PC-9 (cell line): ENCODE data around the gene C1orf21. TPM values are rescaled to one million over a fixed set of nuclear protein-coding genes. Genes with fewer than 3 reads are reported as not detected.

Experiments used
- BruUV-seq: library from RNA; stranded (reverse); fragments of 400-500 nt; replicated peaks from 2 replicates; lab custom pipeline; 2021; lab: Mats Ljungman, UMichigan
- CTCF ChIA-PET: fragments of 300-600 bp; sonication (Branson Sonifier 250); formaldehyde crosslinking; loops from one replicate; lab custom pipeline; 2022; ENCODE audit warnings: antibody characterized with exemption; lab: Charles Lee
- POLR2A ChIA-PET: fragments of 300-600 bp; sonication (Branson Sonifier 250); formaldehyde crosslinking; loops from one replicate; lab custom pipeline; 2022; ENCODE audit warnings: antibody characterized with exemption; ENCODE audit not compliant: unreplicated experiment; lab: Charles Lee
- DNase-seq, 2 experiments: peaks; one replicate each; pipeline versions ENCODE4 v3.0.0 to v3.0.0-alpha.2; 2015 to 2022; ENCODE audit warnings: mixed read lengths in 1 of 2
- H2AFZ ChIP-seq: fragments of 200-600 bp; sonication (generic); 2 replicates; pipeline ENCODE4 v1.8.1; 2017; ENCODE audit warnings: antibody characterized with exemption
- H3F3A ChIP-seq: fragments of 200-600 bp; sonication (generic); 2 replicates; pipeline ENCODE4 v1.8.1; 2017; ENCODE audit warnings: antibody characterized with exemption, mild to moderate bottlenecking, low read depth; ENCODE audit not compliant: insufficient read depth
- H3K27ac ChIP-seq: fragments of 200-600 bp; sonication (generic); 2 replicates; pipeline ENCODE4 v1.6.1; 2016; ENCODE audit warnings: mixed run types
- H3K27me3 ChIP-seq: fragments of 200-600 bp; sonication (generic); 2 replicates; pipeline ENCODE4 v1.6.1; 2016; ENCODE audit warnings: low read depth, mixed run types; ENCODE audit not compliant: insufficient read depth
- H3K36me3 ChIP-seq: fragments of 200-600 bp; sonication (generic); 2 replicates; pipeline ENCODE4 v1.6.1; 2016; ENCODE audit warnings: low read depth, mixed run types
- H3K4me1 ChIP-seq: fragments of 200-600 bp; sonication (generic); replicated peaks from 2 replicates; pipeline ENCODE4 v1.6.1; 2016; ENCODE audit warnings: mixed run types; ENCODE audit not compliant: insufficient read depth
- H3K4me2 ChIP-seq: fragments of 200-600 bp; sonication (generic); 2 replicates; pipeline ENCODE4 v1.6.1; 2017; ENCODE audit warnings: mixed run types
- H3K4me3 ChIP-seq: fragments of 200-600 bp; sonication (generic); 2 replicates; pipeline ENCODE4 v1.6.1; 2016; ENCODE audit warnings: mixed run types
- H3K79me2 ChIP-seq: fragments of 200-600 bp; sonication (generic); 2 replicates; pipeline ENCODE4 v1.6.1; 2017; ENCODE audit warnings: low read depth, mixed run types
- H3K9me2 ChIP-seq: fragments of 200-600 bp; sonication (generic); 2 replicates; pipeline ENCODE4 v1.8.1; 2017; ENCODE audit warnings: mild to moderate bottlenecking; ENCODE audit not compliant: insufficient read depth
- H3K9me3 ChIP-seq: fragments of 200-600 bp; sonication (generic); 2 replicates; pipeline ENCODE4 v1.8.1; 2016; ENCODE audit warnings: low read depth; ENCODE audit not compliant: insufficient read depth
- H4K20me1 ChIP-seq: fragments of 200-600 bp; sonication (generic); 2 replicates; pipeline ENCODE4 v1.8.1; 2017; ENCODE audit not compliant: insufficient read depth
- CTCF ChIP-seq: fragments of 200-600 bp; sonication (generic); conservative IDR thresholded peaks from 2 replicates; pipeline ENCODE4 v1.6.1; 2017; ENCODE audit warnings: mixed run types, antibody characterized with exemption, mild to moderate bottlenecking, moderate library complexity
- EZH2 ChIP-seq: fragments of 200-600 bp; sonication (generic); IDR thresholded peaks from 2 replicates; pipeline ENCODE4 v1.8.0; 2017; ENCODE audit warnings: antibody characterized with exemption, low read depth
- intact Hi-C: fragments of 100-400 bp; cut with micrococcal nuclease; formaldehyde crosslinking; loops from one replicate; pipeline ENCODE4 v1.10.0; 2022; ENCODE audit not compliant: unreplicated experiment
- total RNA-seq: library from RNA; stranded (reverse); gene quantifications from 2 replicates; pipeline ENCODE4 v1.2.3, GENCODE V29; 2021

C1orf21 gene
- total RNA-seq, 1 experiment from 2014 or later, result 13.8 TPM

GRCh38 chr1:184479435-184480167 lies 92.8 kb downstream of the C1orf21 start:
- H3K9me3 ChIP-seq, result no peaks in the 10 kb centered on the region
- no peaks in the 10 kb centered on the region for H3K36me3 ChIP-seq
- no peak overlapping the region for H2AFZ ChIP-seq
- H3K4me2 ChIP-seq, result no peak overlapping the region
- intact Hi-C loops, result loop anchor here (5.0 kb wide), 1 partner anchor 92 kb away; the partner anchor contains the start of gene C1orf21
- no peaks in the 10 kb centered on the region for H4K20me1 ChIP-seq
- BruUV-seq, result no TSS peak
- TF ChIP-seq EZH2 (no peak), CTCF (no peak)
- H3K27ac ChIP-seq, result no peak overlapping the region
- no peak overlapping the region for H3K4me3 ChIP-seq
- peaks cover 7% of the 10 kb centered on the region; the same call in 1 of the 2 replicates for H3F3A ChIP-seq
- POLR2A ChIA-PET, result no interaction called here
- DNase-seq, result no peak
- H3K4me1 ChIP-seq, result peaks cover 23% of the 10 kb centered on the region
- H3K27me3 ChIP-seq, result no peaks in the 10 kb centered on the region
- no peaks in the 10 kb centered on the region for H3K79me2 ChIP-seq
- H3K9me2 ChIP-seq, result no peaks in the 10 kb centered on the region; the same call in 1 of the 2 replicates
- CTCF ChIA-PET, result interaction anchor here (0.6 kb wide), 1 partner anchor 1159 kb away, joined by 6 read pairs; no protein-coding TSS in a partner anchor

GRCh38 chr1:184480736-184481135 lies 93.9 kb downstream of the C1orf21 start:
- Histone ChIP-seq H4K20me1 (no peaks in the 10 kb centered on the region), H3K9me2 (no peaks in the 10 kb centered on the region), H3K27me3 (no peaks in the 10 kb centered on the region), H3K36me3 (no peaks in the 10 kb centered on the region), H2AFZ (no peak overlapping the region), H3K79me2 (no peaks in the 10 kb centered on the region), H3K4me1 (peaks cover 28% of the 10 kb centered on the region), H3K27ac (no peak overlapping the region), H3K4me2 (no peak overlapping the region), H3K9me3 (no peaks in the 10 kb centered on the region), H3K4me3 (no peak overlapping the region), H3F3A (peaks cover 7% of the 10 kb centered on the region; the same call in 1 of the 2 replicates)
- no peak for DNase-seq
- no TSS peak for BruUV-seq
- intact Hi-C loops, result loop anchor here (5.0 kb wide), 1 partner anchor 93 kb away; the partner anchor contains the start of gene C1orf21
- POLR2A ChIA-PET, result no interaction called here
- CTCF ChIA-PET, result no interaction called here
- TF ChIP-seq CTCF (no peak), EZH2 (no peak)

GRCh38 chr1:184482136-184482535 lies 95.3 kb downstream of the C1orf21 start:
- H4K20me1 ChIP-seq, result no peaks in the 10 kb centered on the region
- CTCF ChIA-PET, result interaction anchor here (0.6 kb wide), 1 partner anchor 12 kb away, joined by 5 read pairs; no protein-coding TSS in a partner anchor
- H3K36me3 ChIP-seq, result no peaks in the 10 kb centered on the region
- DNase-seq, result no peak
- H3F3A ChIP-seq, result peaks cover 7% of the 10 kb centered on the region; the same call in 1 of the 2 replicates
- peaks cover 33% of the 10 kb centered on the region for H3K4me1 ChIP-seq
- no peak overlapping the region for H2AFZ ChIP-seq
- H3K27me3 ChIP-seq, result no peaks in the 10 kb centered on the region
- TF ChIP-seq EZH2 (no peak), CTCF (no peak)
- no peak overlapping the region for H3K4me2 ChIP-seq
- no peak overlapping the region for H3K27ac ChIP-seq
- no peak overlapping the region for H3K4me3 ChIP-seq
- H3K79me2 ChIP-seq, result no peaks in the 10 kb centered on the region
- H3K9me2 ChIP-seq, result no peaks in the 10 kb centered on the region
- no peaks in the 10 kb centered on the region for H3K9me3 ChIP-seq
- intact Hi-C loops, result loop anchor here (5.0 kb wide), 1 partner anchor 95 kb away; the partner anchor contains the start of gene C1orf21
- BruUV-seq, result no TSS peak
- POLR2A ChIA-PET, result no interaction called here
